Stimulated activated CD4-positive, alpha-beta T cell treated with anti-CD3 and anti-CD28 coated beads, Interleukin-2, amount 100 ng/mL, for 4 hours (primary cell): Measurements from ENCODE around the gene COL5A2.

Source experiments
- DNase-seq: peaks from one replicate; pipeline ENCODE4 v3.0.0-alpha.2; 2020; ENCODE audit warnings: low read depth

COL5A2 gene

GRCh38 chr2:188993247-188993646 lies 186.3 kb downstream of the COL5A2 start:
- DNase-seq, result no peak

GRCh38 chr2:188986839-188987238 lies 192.7 kb downstream of the COL5A2 start:
- no peak for DNase-seq

- DNase-seq, result no peak
Observed at GRCh38 chr2:188984680-188985079, 194.9 kb downstream of the COL5A2 start.

GRCh38 chr2:188984065-188984491 lies 195.5 kb downstream of the COL5A2 start:
- DNase-seq, result no peak

GRCh38 chr2:188983427-188984064 lies 196.0 kb downstream of the COL5A2 start:
- DNase-seq, result no peak
